Activated CD4-positive, alpha-beta T cell treated with anti-CD3 and anti-CD28 coated beads for 36 hours (primary cell): ENCODE results near the gene NPPC. TPM values are rescaled to one million over a fixed set of nuclear protein-coding genes. Genes with fewer than 3 reads are reported as not detected.
A peak's percentile ranks its signal among the peaks of the same experiment; 100 is the strongest.

Experiments used
- ATAC-seq: fragments of 200-7000 bp; cut with Tn5 transposase; one replicate; pipeline ENCODE4 v1.10.0; 2021; ENCODE audit warnings: mild to moderate bottlenecking, moderate library complexity
- CTCF ChIA-PET: fragments of 350-600 bp; sonication (Branson Sonifier 250); formaldehyde crosslinking; loops from one replicate; lab custom pipeline; 2021; ENCODE audit warnings: antibody characterized with exemption; lab: Charles Lee
- POLR2A ChIA-PET: fragments of 350-600 bp; sonication (Branson Sonifier 250); formaldehyde crosslinking; loops from one replicate; lab custom pipeline; 2021; ENCODE audit warnings: antibody characterized with exemption, inconsistent platforms; lab: Charles Lee
- DNase-seq: peaks from one replicate; pipeline ENCODE4 v3.0.0-alpha.2; 2020
- H3K27ac Mint-ChIP-seq: one replicate; pipeline ENCODE4 v1.8.0; 2021; ENCODE audit warnings: mixed read lengths
- H3K27me3 Mint-ChIP-seq: one replicate; pipeline ENCODE4 v1.8.0; 2021; ENCODE audit warnings: mixed read lengths
- H3K36me3 Mint-ChIP-seq: one replicate; pipeline ENCODE4 v1.8.0; 2021; ENCODE audit warnings: low read depth, mixed read lengths
- H3K4me1 Mint-ChIP-seq: one replicate; pipeline ENCODE4 v1.8.0; 2021; ENCODE audit warnings: mixed read lengths
- H3K4me3 Mint-ChIP-seq: one replicate; pipeline ENCODE4 v1.8.0; 2021; ENCODE audit warnings: mild to moderate bottlenecking, moderate library complexity, mixed read lengths
- H3K9me3 Mint-ChIP-seq: one replicate; pipeline ENCODE4 v1.8.0; 2021; ENCODE audit warnings: low read depth, mixed read lengths
- intact Hi-C, 2 experiments: fragments of 100-400 bp; cut with DNase I in 1 of 2; cut with micrococcal nuclease in 1 of 2; formaldehyde crosslinking; loops; one replicate each; pipeline versions ENCODE4 v1.14.2 to v1.15.1; 2022 to 2024; cut with DNase I, micrococcal nuclease
- total RNA-seq, 2 experiments: library from RNA; stranded (reverse); gene quantifications; one replicate each; pipeline ENCODE4 v1.2.3, GENCODE V29; 2021

NPPC gene
- total RNA-seq, 2 experiments from 2014 or later: 0.35 to 0.46 TPM

DNA sequence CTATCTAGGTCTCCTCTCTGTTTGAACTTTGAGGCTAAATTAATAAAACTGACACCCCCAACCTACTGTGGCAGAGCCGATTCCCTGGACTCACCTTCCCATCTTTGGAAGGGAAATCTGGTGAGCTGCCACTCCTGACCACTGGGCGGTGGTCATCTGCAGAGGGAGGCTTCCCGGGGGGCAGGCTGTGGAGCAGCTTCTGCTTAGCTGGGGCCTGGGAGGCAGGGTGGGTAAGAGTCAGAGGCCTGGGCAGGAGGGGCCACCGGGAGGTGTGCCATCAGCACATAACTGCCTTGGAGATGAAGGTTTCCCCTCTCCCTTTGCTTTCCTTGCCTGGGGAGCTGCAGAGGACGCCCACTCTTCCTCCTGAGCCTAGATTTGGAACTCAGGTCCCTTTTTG is 2.3 kb upstream of the NPPC start:
- Mint-ChIP-seq H3K27me3 (peaks cover 37% of the 10 kb centered on the region), H3K4me3 (no peak overlapping the region), H3K36me3 (no peaks in the 10 kb centered on the region), H3K4me1 (peaks cover 5% of the 10 kb centered on the region), H3K9me3 (no peaks in the 10 kb centered on the region), H3K27ac (no peak overlapping the region)
- DNase-seq (no peak), ATAC-seq (no peak)
- intact Hi-C loops: loop anchor here (5.0 to 10.0 kb wide), 2 partner anchors 306 to 594 kb away; partner anchors contain the start of gene PRSS56 (in 1 of the 2)
- ChIA-PET POLR2A (no interaction called here), CTCF (interaction anchor here (1.0 to 1.4 kb wide), 5 partner anchors 8 to 440 kb away, joined by 3 to 5 read pairs (median 4); no protein-coding TSS in a partner anchor)

DNA sequence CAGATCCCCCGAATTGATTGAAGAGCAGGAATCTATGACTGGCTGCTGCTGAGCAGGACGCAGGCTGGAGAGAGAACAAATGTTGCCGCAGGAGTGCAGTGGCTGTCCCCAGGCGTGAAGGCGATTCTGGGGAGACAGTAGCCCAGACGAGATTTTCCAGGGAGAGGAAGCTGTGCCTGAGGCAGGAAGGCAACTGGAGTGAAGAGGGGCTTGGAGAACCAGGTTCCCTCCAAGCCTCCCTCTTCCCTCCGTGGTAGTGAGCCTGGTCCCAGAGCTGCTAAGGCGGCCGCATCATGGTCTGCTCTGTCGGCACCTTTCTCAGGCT is 1.3 kb upstream of the NPPC start:
- no peaks in the 10 kb centered on the region for H3K36me3 Mint-ChIP-seq
- H3K9me3 Mint-ChIP-seq: no peaks in the 10 kb centered on the region
- no peak overlapping the region for H3K4me3 Mint-ChIP-seq
- intact Hi-C loops: loop anchor here (2.0 to 10.0 kb wide), 4 partner anchors 33 to 595 kb away; partner anchors contain the start of genes DIS3L2 (in 1 of the 2) and PRSS56 (in 1 of the 2)
- ATAC-seq (no peak), DNase-seq (no peak)
- CTCF ChIA-PET: interaction anchor here (0.6 to 2.3 kb wide), 3 partner anchors 124 to 398 kb away, joined by 3 to 11 read pairs (median 5); no protein-coding TSS in a partner anchor
- H3K27me3 Mint-ChIP-seq: peaks cover 39% of the 10 kb centered on the region
- POLR2A ChIA-PET: no interaction called here
- no peak overlapping the region for H3K27ac Mint-ChIP-seq
- peaks cover 5% of the 10 kb centered on the region for H3K4me1 Mint-ChIP-seq

DNA sequence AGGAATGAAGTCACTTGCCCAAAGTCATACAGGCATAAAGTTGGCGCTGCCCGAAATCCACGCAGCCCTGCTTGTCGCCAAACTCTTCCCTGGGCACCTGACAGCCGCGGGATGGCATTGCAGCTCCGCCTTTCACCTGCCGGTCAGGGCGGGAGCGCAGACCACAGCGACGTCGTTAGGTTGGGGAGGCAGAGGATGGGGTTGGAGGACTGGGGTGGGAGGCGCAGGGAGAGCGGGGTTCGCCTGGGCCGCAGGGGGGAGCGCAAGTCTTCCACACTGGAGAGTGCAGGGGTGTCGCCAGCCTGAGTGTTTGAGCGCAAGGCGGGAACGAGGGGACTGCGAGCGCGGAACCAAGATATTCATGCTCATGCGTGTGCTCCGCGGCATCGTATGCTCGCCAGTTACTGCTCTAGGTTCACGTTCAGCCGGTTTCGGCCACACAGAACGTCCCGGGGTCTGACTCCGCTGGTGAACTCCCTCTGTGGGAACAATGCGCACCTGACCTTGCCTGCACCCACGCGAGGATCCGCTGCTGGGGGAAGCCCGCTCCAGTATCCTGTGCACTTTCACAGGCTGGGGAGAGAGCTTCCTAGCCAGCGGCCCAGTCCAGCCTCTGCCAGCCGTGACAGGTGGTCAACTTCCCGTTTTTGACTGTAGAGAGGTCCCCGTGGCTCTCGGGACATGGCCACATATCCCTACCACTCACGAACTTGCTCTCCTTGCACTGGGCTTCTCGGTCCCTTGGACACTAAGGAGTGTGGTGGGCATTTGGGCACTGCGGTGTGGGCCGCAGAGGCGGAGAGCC is 767 bp upstream of the NPPC start:
- CTCF ChIA-PET: interaction anchor here (0.6 to 6.3 kb wide), 6 partner anchors 68 to 513 kb away, joined by 3 to 67 read pairs (median 4); no protein-coding TSS in a partner anchor
- intact Hi-C loops: loop anchor here (1.0 to 10.0 kb wide), 6 partner anchors 21 to 595 kb away; partner anchors contain the start of genes DIS3L2 (in 1 of the 2) and PRSS56 (in 1 of the 2)
- no peak overlapping the region for H3K27ac Mint-ChIP-seq

DNA sequence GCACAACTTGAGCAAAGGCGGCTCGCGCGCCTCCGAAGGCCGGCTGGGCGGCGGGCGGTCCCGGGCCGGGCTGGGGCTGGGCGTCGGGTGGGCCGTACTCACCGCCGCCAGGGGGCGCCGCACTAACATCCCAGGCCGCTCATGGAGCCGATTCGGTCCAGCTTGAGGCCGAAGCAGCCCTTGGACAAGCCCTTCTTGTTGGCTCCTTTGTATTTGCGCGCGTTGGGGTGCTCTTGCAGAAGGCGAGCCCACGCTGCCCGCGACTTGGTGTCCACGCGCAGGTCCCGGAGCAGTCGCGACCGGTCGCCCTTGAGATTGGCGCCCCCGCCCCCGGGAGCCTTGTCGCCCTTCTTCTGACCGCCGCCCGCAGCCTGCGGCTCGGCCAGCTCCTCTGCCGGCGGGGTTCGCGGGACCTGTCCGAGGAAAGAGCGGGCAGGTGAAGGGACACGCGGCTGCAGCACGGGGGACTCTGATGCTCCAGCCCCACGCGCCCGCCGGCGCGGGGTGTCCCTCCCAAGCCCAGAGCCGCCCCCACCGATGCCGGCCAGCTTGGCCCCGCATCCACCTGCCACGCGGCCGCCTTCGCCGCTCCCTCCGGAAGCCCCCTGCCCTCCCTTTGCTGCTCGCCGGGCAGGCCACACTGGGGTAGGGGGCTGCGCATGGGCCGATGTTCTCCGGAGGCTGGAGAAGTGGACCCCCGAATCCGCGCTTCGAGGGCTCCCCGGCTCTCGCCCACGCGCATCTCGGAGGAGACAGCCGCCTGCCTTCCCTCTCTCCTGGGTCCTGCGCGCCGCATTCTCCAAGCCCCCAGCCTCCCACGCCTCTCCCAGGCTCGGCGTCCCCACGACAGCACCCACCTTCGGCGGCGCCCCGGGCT is 655 bp downstream of the NPPC start:
- H3K27me3 Mint-ChIP-seq: peaks cover 39% of the 10 kb centered on the region
- peak overlapping the region; percentile 61 for H3K4me3 Mint-ChIP-seq
- H3K27ac Mint-ChIP-seq: no peak overlapping the region
- POLR2A ChIA-PET: interaction anchor here (0.7 kb wide), 1 partner anchor 216 kb away, joined by 6 read pairs; no protein-coding TSS in a partner anchor
- intact Hi-C loops: loop anchor here (1.0 to 10.0 kb wide), 8 partner anchors 19 to 597 kb away; partner anchors contain the start of genes DIS3L2 (in 1 of the 2) and PRSS56 (in 1 of the 2)
- CTCF ChIA-PET: interaction anchor here (0.5 to 6.3 kb wide), 20 partner anchors 20 to 1131 kb away, joined by 3 to 67 read pairs (median 3); no protein-coding TSS in a partner anchor
- ATAC-seq (peak; percentile 54), DNase-seq (peak; percentile 85)
- no peaks in the 10 kb centered on the region for H3K36me3 Mint-ChIP-seq
- H3K4me1 Mint-ChIP-seq: peaks cover 5% of the 10 kb centered on the region
- H3K9me3 Mint-ChIP-seq: no peaks in the 10 kb centered on the region

More for the DNA sequence above, 767 bp upstream of the NPPC start:
- ATAC-seq (peak; percentile 21), DNase-seq (peak; percentile 59)
- H3K9me3 Mint-ChIP-seq: no peaks in the 10 kb centered on the region
- POLR2A ChIA-PET: no interaction called here
- H3K27me3 Mint-ChIP-seq: peaks cover 39% of the 10 kb centered on the region
- peaks cover 5% of the 10 kb centered on the region for H3K4me1 Mint-ChIP-seq
- no peaks in the 10 kb centered on the region for H3K36me3 Mint-ChIP-seq
- H3K4me3 Mint-ChIP-seq: peak overlapping the region; percentile 61

DNA sequence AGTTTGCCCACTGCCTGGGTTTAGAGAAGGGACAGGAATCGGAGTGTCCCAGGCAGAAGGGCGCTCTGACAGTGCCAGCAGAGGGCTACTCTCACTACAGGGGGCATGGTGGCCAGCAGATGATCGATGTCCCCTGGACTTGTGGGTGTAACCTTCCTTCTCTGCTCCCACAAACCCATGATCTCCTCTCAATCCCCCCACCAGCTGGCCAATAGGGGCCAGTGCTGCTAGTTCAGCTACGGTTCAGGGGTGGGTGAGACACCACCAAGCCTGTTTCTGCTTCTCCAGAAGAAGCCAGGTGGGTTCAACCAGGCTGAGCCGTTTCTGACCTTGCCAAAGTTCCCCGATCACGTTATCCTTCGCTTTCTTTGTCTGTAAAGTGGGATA is 1.3 kb downstream of the NPPC start:
- intact Hi-C loops: loop anchor here (1.0 to 10.0 kb wide), 4 partner anchors 310 to 597 kb away; partner anchors contain the start of gene PRSS56 (in 1 of the 2)
- Mint-ChIP-seq H3K36me3 (no peaks in the 10 kb centered on the region), H3K27me3 (peaks cover 39% of the 10 kb centered on the region), H3K4me3 (no peak overlapping the region), H3K4me1 (peaks cover 5% of the 10 kb centered on the region), H3K9me3 (no peaks in the 10 kb centered on the region), H3K27ac (no peak overlapping the region)
- ChIA-PET POLR2A (no interaction called here), CTCF (interaction anchor here (0.5 to 6.3 kb wide), 14 partner anchors 19 to 1132 kb away, joined by 3 to 67 read pairs (median 3); no protein-coding TSS in a partner anchor)
- DNase-seq (no peak), ATAC-seq (no peak)

DNA sequence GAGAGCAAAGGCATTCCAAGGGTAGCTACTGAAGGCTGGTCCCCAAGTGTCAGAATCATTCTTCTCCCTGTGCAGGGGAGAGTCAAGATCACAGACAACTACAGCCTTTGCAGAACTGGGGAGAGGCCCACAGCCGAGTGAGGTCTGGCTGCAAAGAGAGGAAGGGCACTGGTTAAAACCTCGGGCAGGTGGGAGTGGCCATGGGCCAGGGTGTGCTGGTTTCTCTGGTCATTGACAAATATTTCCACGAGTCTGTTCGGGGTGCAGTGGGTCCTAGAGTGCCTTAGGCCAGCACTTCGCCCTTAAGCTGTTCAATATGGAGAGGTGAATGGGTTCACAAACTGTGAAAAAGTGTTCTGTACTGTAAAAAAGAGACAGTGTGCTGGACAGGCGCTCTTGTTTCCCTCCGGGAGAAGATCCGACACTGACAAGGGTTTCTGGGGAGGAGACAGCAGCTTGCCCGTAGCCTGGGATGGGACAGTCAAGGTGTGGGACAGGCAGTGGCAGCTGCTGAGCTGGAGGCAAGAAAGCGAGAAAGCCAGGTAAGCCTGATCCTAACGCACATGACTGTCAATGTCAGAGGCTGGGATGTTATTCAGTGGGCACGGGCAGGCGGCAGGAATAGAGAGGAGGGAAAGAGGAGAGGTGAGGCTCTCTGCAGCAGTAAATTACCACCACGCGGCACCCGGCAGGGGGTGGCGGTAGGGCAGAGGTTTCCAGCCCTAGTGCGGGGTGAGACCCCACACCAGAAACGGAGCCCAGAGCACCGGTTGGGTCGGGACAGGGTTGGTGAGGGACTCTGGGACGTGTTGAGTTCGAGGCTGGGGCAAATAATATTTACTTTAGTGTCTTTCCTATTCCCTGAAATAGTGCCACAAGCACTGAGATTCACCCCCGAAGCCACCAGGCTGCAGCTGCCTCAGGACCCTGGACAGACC is 2.0 kb downstream of the NPPC start:
- Mint-ChIP-seq H3K4me1 (peaks cover 5% of the 10 kb centered on the region), H3K4me3 (no peak overlapping the region), H3K27me3 (peaks cover 37% of the 10 kb centered on the region), H3K9me3 (no peaks in the 10 kb centered on the region), H3K36me3 (no peaks in the 10 kb centered on the region), H3K27ac (no peak overlapping the region)
- ATAC-seq (no peak), DNase-seq (no peak)
- POLR2A ChIA-PET: interaction anchor here (0.7 kb wide), 1 partner anchor 392 kb away, joined by 3 read pairs; no protein-coding TSS in a partner anchor
- CTCF ChIA-PET: interaction anchor here (0.9 to 6.3 kb wide), 12 partner anchors 18 to 403 kb away, joined by 3 to 67 read pairs (median 6); no protein-coding TSS in a partner anchor
- intact Hi-C loops: loop anchor here in 1 of 2 experiments (10.0 kb wide), 1 partner anchor 311 kb away; no protein-coding TSS in a partner anchor

DNA sequence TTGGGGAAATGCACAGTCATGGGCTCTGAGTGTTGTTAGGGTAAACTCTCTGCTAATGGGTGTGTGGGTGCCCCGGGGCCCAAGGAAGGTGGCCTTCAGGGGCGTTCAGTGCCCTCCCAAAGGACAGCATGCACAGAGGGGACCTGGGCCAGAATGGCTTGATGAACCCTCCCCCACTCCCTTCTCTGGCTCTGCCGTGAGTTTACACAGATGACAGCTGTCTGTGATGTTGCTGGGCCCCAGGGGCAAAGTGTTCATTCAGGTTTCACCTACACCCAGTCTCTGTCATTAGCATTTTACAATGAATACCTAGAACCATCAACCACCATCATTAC is 3.2 kb downstream of the NPPC start:
- POLR2A ChIA-PET: no interaction called here
- intact Hi-C loops: loop anchor here in 1 of 2 experiments (10.0 kb wide), 1 partner anchor 312 kb away; no protein-coding TSS in a partner anchor
- H3K27me3 Mint-ChIP-seq: peaks cover 31% of the 10 kb centered on the region
- H3K27ac Mint-ChIP-seq: no peak overlapping the region
- H3K36me3 Mint-ChIP-seq: no peaks in the 10 kb centered on the region
- no peak for ATAC-seq
- H3K4me1 Mint-ChIP-seq: peaks cover 5% of the 10 kb centered on the region
- no peak for DNase-seq
- no peaks in the 10 kb centered on the region for H3K9me3 Mint-ChIP-seq
- H3K4me3 Mint-ChIP-seq: no peak overlapping the region
- CTCF ChIA-PET: interaction anchor here (1.1 to 6.3 kb wide), 5 partner anchors 17 to 405 kb away, joined by 4 to 67 read pairs (median 8); no protein-coding TSS in a partner anchor

DNA sequence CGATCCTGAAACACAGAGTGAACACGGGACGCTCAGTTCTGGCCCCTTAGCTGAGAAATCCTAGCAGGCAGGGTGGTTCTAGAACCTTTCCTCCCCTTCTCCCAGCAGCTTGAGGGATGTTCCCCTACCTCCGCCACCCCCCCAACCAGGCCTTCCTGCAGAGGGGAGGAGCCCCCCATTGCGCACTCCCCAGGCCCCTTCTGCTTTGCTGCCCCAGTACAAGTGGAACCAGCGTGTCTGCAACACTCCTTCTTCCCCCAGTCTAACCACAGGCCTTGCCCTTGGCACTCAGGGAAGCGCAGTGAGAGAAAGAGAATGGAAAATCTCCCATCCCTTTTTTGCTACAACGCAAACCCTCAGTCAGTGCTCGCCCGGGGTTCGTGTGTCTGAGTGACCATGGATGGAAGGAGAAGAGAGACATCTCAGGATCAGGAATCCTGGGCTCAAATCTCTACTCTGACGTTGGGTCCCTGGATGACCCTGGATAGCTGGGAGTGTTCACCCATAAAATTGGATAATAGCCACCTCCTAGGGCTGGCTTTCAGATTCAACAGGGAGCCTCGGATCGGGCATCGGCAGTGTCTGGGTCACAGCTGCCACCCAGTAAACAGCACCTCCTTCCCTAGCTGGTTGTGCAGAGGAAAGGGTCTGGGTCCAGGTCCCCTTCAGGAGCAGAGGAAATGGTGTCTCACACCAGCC is 3.7 kb downstream of the NPPC start:
- ATAC-seq: no peak
- Mint-ChIP-seq H3K27ac (no peak overlapping the region), H3K4me3 (no peak overlapping the region), H3K36me3 (no peaks in the 10 kb centered on the region), H3K4me1 (peaks cover 5% of the 10 kb centered on the region), H3K9me3 (no peaks in the 10 kb centered on the region), H3K27me3 (peaks cover 26% of the 10 kb centered on the region)
- POLR2A ChIA-PET: no interaction called here
- CTCF ChIA-PET: interaction anchor here (0.6 to 6.3 kb wide), 8 partner anchors 16 to 513 kb away, joined by 3 to 67 read pairs (median 5); no protein-coding TSS in a partner anchor
- intact Hi-C loops: loop anchor here in 1 of 2 experiments (10.0 kb wide), 1 partner anchor 312 kb away; no protein-coding TSS in a partner anchor
- no peak for DNase-seq

DNA sequence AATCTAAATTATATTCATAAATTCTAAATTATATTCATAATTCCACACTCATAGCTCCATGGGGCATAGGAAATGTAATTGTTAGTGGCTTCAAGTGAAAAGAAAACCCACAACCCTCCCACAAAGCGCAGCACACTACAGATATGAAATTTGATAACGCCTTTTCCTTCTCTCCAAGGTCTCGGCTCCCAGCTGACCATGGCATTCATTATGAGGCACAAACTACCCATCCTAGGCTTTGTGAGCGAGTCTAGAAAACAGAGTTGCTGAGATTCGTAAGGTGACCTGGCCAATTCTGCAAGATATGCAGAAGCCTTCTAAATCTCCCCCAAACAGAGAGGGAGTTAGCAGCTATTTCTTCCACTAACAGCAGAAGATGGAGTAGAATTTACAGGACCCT is 5.4 kb downstream of the NPPC start:
- no peak for ATAC-seq
- no peak overlapping the region for H3K4me3 Mint-ChIP-seq
- ChIA-PET CTCF (interaction anchor here (0.8 to 6.3 kb wide), 7 partner anchors 8 to 514 kb away, joined by 3 to 67 read pairs (median 4); no protein-coding TSS in a partner anchor), POLR2A (interaction anchor here (0.6 kb wide), 1 partner anchor 347 kb away, joined by 5 read pairs; no protein-coding TSS in a partner anchor)
- intact Hi-C loops: loop anchor here in 1 of 2 experiments (10.0 kb wide), 1 partner anchor 314 kb away; no protein-coding TSS in a partner anchor
- no peak for DNase-seq
- H3K27ac Mint-ChIP-seq: no peak overlapping the region
- H3K9me3 Mint-ChIP-seq: no peaks in the 10 kb centered on the region
- peaks cover 6% of the 10 kb centered on the region for H3K4me1 Mint-ChIP-seq
- peaks cover 15% of the 10 kb centered on the region for H3K27me3 Mint-ChIP-seq
- H3K36me3 Mint-ChIP-seq: no peaks in the 10 kb centered on the region
